IgD-negative memory B cell (primary cell): ENCODE results near the gene CDH12. TPM values are rescaled to one million over a fixed set of nuclear protein-coding genes. Genes with fewer than 3 reads are reported as not detected.

ENCODE experiments used
- H3K27ac Mint-ChIP-seq, 3 donors: one replicate each; pipeline ENCODE4 v1.8.0; 2020 to 2022; ENCODE audit warnings: mild to moderate bottlenecking in 3 of 3, mixed read lengths in 3 of 3, moderate library complexity in 1 of 3
- H3K27me3 Mint-ChIP-seq: one replicate; pipeline ENCODE4 v1.8.0; 2021; ENCODE audit warnings: mixed read lengths
- H3K36me3 Mint-ChIP-seq: one replicate; pipeline ENCODE4 v1.8.0; 2020; ENCODE audit warnings: mild to moderate bottlenecking, mixed read lengths
- H3K4me1 Mint-ChIP-seq, 3 donors: one replicate each; pipeline ENCODE4 v1.8.0; 2020 to 2022; ENCODE audit warnings: mixed read lengths in 3 of 3, mild to moderate bottlenecking in 1 of 3
- H3K4me3 Mint-ChIP-seq, 4 donors: one replicate each; pipeline ENCODE4 v1.8.0; 2020 to 2022; ENCODE audit warnings: mild to moderate bottlenecking in 4 of 4, mixed read lengths in 4 of 4, moderate library complexity in 3 of 4
- H3K9me3 Mint-ChIP-seq, 3 donors: one replicate each; pipeline ENCODE4 v1.8.0; 2020 to 2021; ENCODE audit warnings: mixed read lengths in 3 of 3, mild to moderate bottlenecking in 1 of 3
- polyA plus RNA-seq: library from polyadenylated mRNA; unstranded; fragments of 300-500 nt; fragmentation: Illumina TruSeq; gene quantifications from one replicate; pipeline ENCODE4 v1.2.3, GENCODE V29; 2021

Gene CDH12
- polyA plus RNA-seq, 1 donor from 2014 or later = not detected

DNA sequence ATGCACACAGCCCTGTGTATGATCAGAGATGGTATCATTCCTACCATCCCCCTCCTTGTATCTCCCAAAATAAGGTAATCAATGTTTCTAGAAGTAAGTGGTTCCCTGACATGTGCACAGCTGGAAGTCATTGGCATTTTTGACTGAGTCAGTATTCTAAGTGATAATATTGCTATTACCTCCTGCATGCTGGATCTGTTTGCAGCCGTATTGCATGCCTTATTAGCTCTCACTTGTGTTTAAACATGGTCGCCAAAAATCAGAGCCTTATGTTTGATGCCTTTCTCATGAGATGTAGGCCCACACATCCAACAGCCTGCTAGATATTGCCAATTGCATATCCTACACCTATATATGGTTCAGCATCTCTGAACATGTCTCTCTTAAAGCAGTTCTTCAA, 254.3 kb downstream of the CDH12 start:
- peaks cover 2 to 5% (median 4%) of the 10 kb centered on the region in 3 donors for H3K9me3 Mint-ChIP-seq
- H3K4me1 Mint-ChIP-seq = peaks cover 0 to 2% (median 0%) of the 10 kb centered on the region in 3 donors
- no peaks in the 10 kb centered on the region for H3K36me3 Mint-ChIP-seq
- H3K27me3 Mint-ChIP-seq = no peaks in the 10 kb centered on the region
- no peak overlapping the region for H3K4me3 Mint-ChIP-seq
- no peak overlapping the region for H3K27ac Mint-ChIP-seq

GRCh38 chr5:22596404-22596970, 256.7 kb downstream of the CDH12 start:
- no peaks in the 10 kb centered on the region for H3K27me3 Mint-ChIP-seq
- no peaks in the 10 kb centered on the region for H3K36me3 Mint-ChIP-seq
- peaks cover 1 to 7% (median 5%) of the 10 kb centered on the region in 3 donors for H3K9me3 Mint-ChIP-seq
- H3K27ac Mint-ChIP-seq = no peak overlapping the region
- peaks cover 0 to 5% (median 2%) of the 10 kb centered on the region in 3 donors for H3K4me1 Mint-ChIP-seq
- H3K4me3 Mint-ChIP-seq = no peak overlapping the region

- H3K27me3 Mint-ChIP-seq = peaks cover 1% of the 10 kb centered on the region
- H3K27ac Mint-ChIP-seq = peak overlapping the region in 1 of 3 donors; percentile 4
- no peaks in the 10 kb centered on the region for H3K36me3 Mint-ChIP-seq
- no peak overlapping the region for H3K4me3 Mint-ChIP-seq
- peaks cover 1 to 9% (median 5%) of the 10 kb centered on the region in 3 donors for H3K9me3 Mint-ChIP-seq
- peaks cover 0 to 5% (median 2%) of the 10 kb centered on the region in 3 donors for H3K4me1 Mint-ChIP-seq
These were observed 258.7 kb downstream of the CDH12 start for GRCh38 chr5:22594491-22594890.

DNA sequence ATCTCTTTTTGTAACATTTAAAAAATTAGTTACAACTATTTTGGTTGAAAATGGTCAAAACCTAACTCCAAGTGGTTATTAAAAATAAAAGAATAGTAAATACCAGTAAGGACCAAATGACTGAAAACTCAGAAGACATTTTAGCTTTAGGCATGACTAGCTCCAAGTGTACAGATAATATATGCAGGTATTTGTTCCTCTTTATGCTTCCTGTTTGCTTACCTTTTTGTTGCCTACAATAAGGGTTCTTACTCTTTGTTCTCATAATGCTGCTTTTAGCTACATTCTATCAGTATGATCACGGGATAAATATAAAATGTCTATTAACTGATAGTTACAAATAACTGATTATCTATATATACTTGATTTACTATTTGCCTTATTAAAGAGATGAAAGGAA, 259.6 kb downstream of the CDH12 start:
- Mint-ChIP-seq H3K9me3 (peaks cover 1 to 7% (median 5%) of the 10 kb centered on the region in 3 donors), H3K27me3 (peaks cover 2% of the 10 kb centered on the region), H3K4me3 (no peak overlapping the region), H3K27ac (no peak overlapping the region), H3K36me3 (no peaks in the 10 kb centered on the region), H3K4me1 (peaks cover 0 to 5% (median 2%) of the 10 kb centered on the region in 3 donors)

- Mint-ChIP-seq H3K9me3 (peaks cover 5 to 7% (median 5%) of the 10 kb centered on the region in 3 donors), H3K4me1 (peaks cover 0 to 5% (median 2%) of the 10 kb centered on the region in 3 donors)
These were observed 261.7 kb downstream of the CDH12 start for GRCh38 chr5:22591461-22591860.

GRCh38 chr5:22590677-22591268, 262.4 kb downstream of the CDH12 start:
- H3K9me3 Mint-ChIP-seq = peaks cover 5 to 9% (median 5%) of the 10 kb centered on the region in 3 donors
- peaks cover 2% of the 10 kb centered on the region for H3K27me3 Mint-ChIP-seq
- no peak overlapping the region for H3K27ac Mint-ChIP-seq
- peaks cover 0 to 5% (median 2%) of the 10 kb centered on the region in 3 donors for H3K4me1 Mint-ChIP-seq
- no peak overlapping the region for H3K4me3 Mint-ChIP-seq
- H3K36me3 Mint-ChIP-seq = no peaks in the 10 kb centered on the region

More at GRCh38 chr5:22591461-22591860, 261.7 kb downstream of the CDH12 start:
- Mint-ChIP-seq H3K27me3 (peaks cover 2% of the 10 kb centered on the region), H3K36me3 (no peaks in the 10 kb centered on the region), H3K27ac (no peak overlapping the region), H3K4me3 (no peak overlapping the region)

DNA sequence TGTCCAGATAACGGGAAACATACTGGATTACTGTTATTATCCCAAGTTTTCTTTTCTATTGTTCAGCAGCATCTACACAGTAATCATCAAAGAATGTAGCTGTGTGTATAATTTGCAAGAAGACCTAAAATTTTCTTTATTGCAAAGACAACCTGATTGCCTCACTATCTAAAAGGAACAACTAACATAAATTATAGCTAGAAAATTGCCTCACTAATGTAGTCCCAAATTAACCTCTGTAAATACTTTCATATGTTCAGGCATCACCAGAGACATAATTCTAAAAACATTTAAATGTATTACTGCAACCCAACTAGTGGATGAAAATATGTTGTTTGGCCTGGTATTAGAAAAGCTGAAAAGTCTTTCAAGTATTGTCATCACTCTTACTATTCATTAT, 275.4 kb downstream of the CDH12 start:
- Mint-ChIP-seq H3K4me1 (no peaks in the 10 kb centered on the region), H3K36me3 (peaks cover 2% of the 10 kb centered on the region), H3K27ac (no peak overlapping the region), H3K4me3 (no peak overlapping the region), H3K9me3 (peaks cover 0 to 3% (median 2%) of the 10 kb centered on the region in 3 donors), H3K27me3 (no peaks in the 10 kb centered on the region)

DNA sequence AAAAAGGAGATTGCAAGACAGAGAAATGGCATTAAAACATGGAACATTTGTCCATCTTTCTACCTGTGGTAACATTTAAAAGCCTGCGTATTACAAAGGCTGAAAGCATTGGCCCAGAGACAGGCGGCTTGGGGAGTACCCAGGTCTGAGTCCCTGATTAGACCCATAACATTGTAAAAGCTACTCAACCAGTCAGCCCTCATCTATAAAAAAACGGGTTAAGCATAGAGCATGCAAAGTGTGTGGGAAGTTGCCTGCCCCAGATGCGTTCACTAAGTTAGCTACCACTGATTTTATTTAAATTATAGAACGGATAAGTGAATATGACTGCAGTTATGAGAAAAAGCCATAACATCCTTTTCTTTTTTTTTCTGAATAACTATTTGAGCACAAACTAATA, 276.1 kb downstream of the CDH12 start:
- H3K27me3 Mint-ChIP-seq = no peaks in the 10 kb centered on the region
- peaks cover 0 to 3% (median 2%) of the 10 kb centered on the region in 3 donors for H3K9me3 Mint-ChIP-seq
- H3K27ac Mint-ChIP-seq = no peak overlapping the region
- no peaks in the 10 kb centered on the region for H3K36me3 Mint-ChIP-seq
- H3K4me3 Mint-ChIP-seq = no peak overlapping the region
- no peaks in the 10 kb centered on the region for H3K4me1 Mint-ChIP-seq

GRCh38 chr5:22572941-22573340, 280.2 kb downstream of the CDH12 start:
- Mint-ChIP-seq H3K9me3 (peaks cover 3 to 9% (median 3%) of the 10 kb centered on the region in 3 donors), H3K27me3 (no peaks in the 10 kb centered on the region), H3K36me3 (no peaks in the 10 kb centered on the region), H3K27ac (no peak overlapping the region), H3K4me1 (peaks cover 0 to 1% (median 0%) of the 10 kb centered on the region in 3 donors), H3K4me3 (no peak overlapping the region)

DNA sequence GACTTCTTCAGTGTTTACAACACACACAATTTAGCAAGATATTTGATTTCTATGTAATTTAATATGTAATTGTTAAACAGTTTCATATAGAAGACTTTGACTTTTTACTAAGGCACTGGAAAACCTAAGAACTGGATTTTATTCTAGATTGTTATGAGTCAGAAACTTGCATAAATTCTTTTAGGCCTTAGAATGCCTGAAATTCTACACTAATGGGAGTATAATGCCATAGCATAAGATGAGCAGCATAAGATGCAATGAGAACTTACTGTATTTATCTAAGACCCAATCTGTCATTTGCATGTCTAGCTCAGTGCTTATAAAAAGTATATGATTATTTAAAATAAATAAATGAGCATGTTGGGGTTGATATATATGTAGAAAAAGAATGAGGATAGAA, 285.2 kb downstream of the CDH12 start:
- Mint-ChIP-seq H3K27me3 (no peaks in the 10 kb centered on the region), H3K27ac (no peak overlapping the region), H3K9me3 (peaks cover 2 to 7% (median 3%) of the 10 kb centered on the region in 3 donors), H3K36me3 (no peaks in the 10 kb centered on the region), H3K4me1 (peaks cover 0 to 1% (median 0%) of the 10 kb centered on the region in 3 donors), H3K4me3 (no peak overlapping the region)

GRCh38 chr5:22560147-22560546, 293.0 kb downstream of the CDH12 start:
- Mint-ChIP-seq H3K4me3 (no peak overlapping the region), H3K27me3 (no peaks in the 10 kb centered on the region), H3K9me3 (peaks cover 2 to 7% (median 2%) of the 10 kb centered on the region in 3 donors), H3K27ac (no peak overlapping the region), H3K4me1 (no peaks in the 10 kb centered on the region), H3K36me3 (no peaks in the 10 kb centered on the region)

DNA sequence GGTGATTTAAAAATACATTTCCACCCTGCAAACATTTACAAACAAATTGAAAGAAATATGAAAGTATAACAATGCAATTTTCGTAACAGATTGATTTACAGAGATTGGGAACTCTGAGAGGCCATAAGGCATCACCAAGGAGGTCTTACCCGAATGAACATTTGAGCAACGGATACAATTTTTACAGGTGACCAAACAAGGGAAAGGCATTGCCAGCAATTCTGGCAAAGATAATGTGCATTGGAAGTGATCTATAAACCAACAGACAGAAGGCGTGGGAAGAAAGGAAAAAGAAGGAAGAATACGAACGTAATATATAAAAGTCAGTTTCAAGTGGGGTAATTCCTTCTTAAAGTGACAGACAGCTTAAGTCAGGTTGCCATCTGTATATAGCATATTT, 295.9 kb downstream of the CDH12 start:
- Mint-ChIP-seq H3K4me3 (no peak overlapping the region), H3K36me3 (no peaks in the 10 kb centered on the region), H3K9me3 (peaks cover 0 to 10% (median 2%) of the 10 kb centered on the region in 3 donors), H3K27ac (no peak overlapping the region), H3K27me3 (no peaks in the 10 kb centered on the region), H3K4me1 (no peaks in the 10 kb centered on the region)

GRCh38 chr5:22554475-22554874, 298.7 kb downstream of the CDH12 start:
- Mint-ChIP-seq H3K27ac (no peak overlapping the region), H3K36me3 (no peaks in the 10 kb centered on the region), H3K9me3 (peaks cover 0 to 10% (median 2%) of the 10 kb centered on the region in 3 donors), H3K4me3 (no peak overlapping the region), H3K4me1 (no peaks in the 10 kb centered on the region), H3K27me3 (no peaks in the 10 kb centered on the region)

GRCh38 chr5:22549876-22550671, 303.1 kb downstream of the CDH12 start:
- Mint-ChIP-seq H3K4me1 (no peaks in the 10 kb centered on the region), H3K36me3 (no peaks in the 10 kb centered on the region), H3K9me3 (peaks cover 0 to 3% (median 0%) of the 10 kb centered on the region in 3 donors), H3K27me3 (no peaks in the 10 kb centered on the region), H3K4me3 (no peak overlapping the region), H3K27ac (no peak overlapping the region)

DNA sequence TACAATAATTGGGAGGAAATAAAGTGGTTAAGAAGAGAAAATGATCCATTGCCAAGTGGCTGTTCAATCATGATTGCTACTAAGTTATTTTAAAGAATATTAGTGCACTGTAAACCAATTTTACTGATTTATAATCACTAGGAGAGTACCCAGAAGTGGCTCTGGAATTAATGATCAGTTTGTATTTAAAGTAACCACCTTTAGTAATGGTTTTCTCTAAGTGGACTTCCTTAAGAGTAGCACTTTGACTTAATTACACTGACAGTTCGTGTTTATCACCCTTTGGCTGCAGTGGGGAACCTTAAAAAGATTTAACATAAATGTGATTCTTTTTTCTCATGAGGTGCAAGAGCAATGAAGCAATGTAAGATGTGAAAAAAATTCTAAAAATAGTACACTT, 310.8 kb downstream of the CDH12 start:
- Mint-ChIP-seq H3K4me3 (no peak overlapping the region), H3K27ac (no peak overlapping the region), H3K4me1 (no peaks in the 10 kb centered on the region), H3K27me3 (no peaks in the 10 kb centered on the region), H3K36me3 (no peaks in the 10 kb centered on the region), H3K9me3 (peaks cover 0 to 3% (median 0%) of the 10 kb centered on the region in 3 donors)
